ENCODE data around the gene KIF26B.

DNA sequence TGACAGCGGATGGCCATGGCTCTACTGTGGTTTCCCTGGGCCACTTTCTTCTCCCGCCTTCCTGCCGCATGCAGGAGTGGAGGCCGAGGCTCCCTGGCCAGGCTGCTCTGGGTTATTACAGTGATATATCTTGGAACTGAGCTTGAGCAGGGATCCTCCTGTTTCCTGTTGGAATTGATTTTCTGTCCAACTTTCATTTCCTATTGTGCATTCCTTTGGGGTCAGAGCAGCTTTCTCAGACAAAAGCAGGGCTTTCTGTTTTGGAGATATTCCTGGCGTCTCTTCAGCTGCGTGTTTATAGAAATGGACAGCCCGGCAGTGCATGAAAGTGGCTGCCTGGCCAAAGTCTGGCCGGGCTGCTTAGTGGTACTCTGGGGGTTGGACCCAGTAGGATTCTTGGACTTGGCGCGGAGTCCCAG, 146.4 kb downstream of the KIF26B start:
- TF ChIP-seq, protein P1, sequence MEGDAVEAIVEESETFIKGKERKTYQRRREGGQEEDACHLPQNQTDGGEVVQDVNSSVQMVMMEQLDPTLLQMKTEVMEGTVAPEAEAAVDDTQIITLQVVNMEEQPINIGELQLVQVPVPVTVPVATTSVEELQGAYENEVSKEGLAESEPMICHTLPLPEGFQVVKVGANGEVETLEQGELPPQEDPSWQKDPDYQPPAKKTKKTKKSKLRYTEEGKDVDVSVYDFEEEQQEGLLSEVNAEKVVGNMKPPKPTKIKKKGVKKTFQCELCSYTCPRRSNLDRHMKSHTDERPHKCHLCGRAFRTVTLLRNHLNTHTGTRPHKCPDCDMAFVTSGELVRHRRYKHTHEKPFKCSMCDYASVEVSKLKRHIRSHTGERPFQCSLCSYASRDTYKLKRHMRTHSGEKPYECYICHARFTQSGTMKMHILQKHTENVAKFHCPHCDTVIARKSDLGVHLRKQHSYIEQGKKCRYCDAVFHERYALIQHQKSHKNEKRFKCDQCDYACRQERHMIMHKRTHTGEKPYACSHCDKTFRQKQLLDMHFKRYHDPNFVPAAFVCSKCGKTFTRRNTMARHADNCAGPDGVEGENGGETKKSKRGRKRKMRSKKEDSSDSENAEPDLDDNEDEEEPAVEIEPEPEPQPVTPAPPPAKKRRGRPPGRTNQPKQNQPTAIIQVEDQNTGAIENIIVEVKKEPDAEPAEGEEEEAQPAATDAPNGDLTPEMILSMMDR (IDR thresholded peaks at IDR 0.05), result no peak
- TF ChIP-seq POLR2A (IDR thresholded peaks at IDR 0.05) (no peak), EP300 (IDR thresholded peaks at IDR 0.05) (no peak)

Measured in suprapubic skin (tissue), 3 donors.